Nephron progenitor cell (in vitro differentiated cells): ENCODE measurements around the gene S1PR5.

Experiments used
- DNase-seq: peaks from one replicate; pipeline ENCODE4 v3.0.0; 2021
- H3K27ac Mint-ChIP-seq: 2 replicates; pipeline ENCODE4 v1.8.0; 2021; ENCODE audit warnings: mild to moderate bottlenecking, moderate library complexity, mixed read lengths
- H3K27me3 Mint-ChIP-seq: 2 replicates; pipeline ENCODE4 v1.8.0; 2021; ENCODE audit warnings: mild to moderate bottlenecking, low read depth, mixed read lengths; ENCODE audit not compliant: poor library complexity
- H3K36me3 Mint-ChIP-seq: 2 replicates; pipeline ENCODE4 v1.8.0; 2021; ENCODE audit warnings: low read depth, mixed read lengths
- H3K4me1 Mint-ChIP-seq: 2 replicates; pipeline ENCODE4 v1.8.0; 2021; ENCODE audit warnings: mixed read lengths
- H3K4me3 Mint-ChIP-seq: 2 replicates; pipeline ENCODE4 v1.8.0; 2021; ENCODE audit warnings: mild to moderate bottlenecking, moderate library complexity, mixed read lengths
- H3K9me3 Mint-ChIP-seq: 2 replicates; pipeline ENCODE4 v1.8.0; 2021; ENCODE audit warnings: mild to moderate bottlenecking, moderate library complexity, mixed read lengths
- CTCF ChIP-seq: fragments of 200-600 bp; sonication (generic); IDR thresholded peaks from 2 replicates; pipeline ENCODE4 v1.5.0; 2021; ENCODE audit warnings: antibody characterized with exemption

The S1PR5 gene

GRCh38 chr19:10505583-10506229, 11.5 kb downstream of the S1PR5 start:
- peak; percentile 74 for TF ChIP-seq CTCF
- DNase-seq, result peak; percentile 77
- H3K27me3 Mint-ChIP-seq, result peaks cover 4% of the 10 kb centered on the region
- peak overlapping the region; percentile 30 for H3K4me3 Mint-ChIP-seq
- H3K4me1 Mint-ChIP-seq, result peaks cover 10% of the 10 kb centered on the region
- no peak overlapping the region for H3K27ac Mint-ChIP-seq
- no peaks in the 10 kb centered on the region for H3K36me3 Mint-ChIP-seq
- H3K9me3 Mint-ChIP-seq, result no peaks in the 10 kb centered on the region

- Mint-ChIP-seq H3K27me3 (no peaks in the 10 kb centered on the region), H3K4me1 (peaks cover 17% of the 10 kb centered on the region), H3K36me3 (peaks cover 19% of the 10 kb centered on the region), H3K4me3 (peak within 1 kb of the TSS; percentile 89), H3K27ac (peak within 1 kb of the TSS; percentile 51), H3K9me3 (no peaks in the 10 kb centered on the region)
- DNase-seq, result peak; percentile 55
- TF ChIP-seq CTCF, result no peak
Measured at GRCh38 chr19:10503002-10503789, 14.1 kb downstream of the S1PR5 start, which contains the start of gene KEAP1. Gene KEAP1, minus strand, starts transcription at chr19:10503356. Its CDS starts 3,323 bp downstream, at chr19:10500033.

GRCh38 chr19:10502524-10503001, 14.7 kb downstream of the S1PR5 start:
- H3K36me3 Mint-ChIP-seq, result peaks cover 19% of the 10 kb centered on the region
- no peaks in the 10 kb centered on the region for H3K9me3 Mint-ChIP-seq
- H3K4me1 Mint-ChIP-seq, result peaks cover 17% of the 10 kb centered on the region
- no peaks in the 10 kb centered on the region for H3K27me3 Mint-ChIP-seq
- H3K4me3 Mint-ChIP-seq, result peak overlapping the region; percentile 84
- no peak for TF ChIP-seq CTCF
- H3K27ac Mint-ChIP-seq, result peak overlapping the region; percentile 51
- DNase-seq, result peak; percentile 92

- peak; percentile 61 for DNase-seq
- H3K4me1 Mint-ChIP-seq, result peaks cover 17% of the 10 kb centered on the region
- no peak for TF ChIP-seq CTCF
- H3K9me3 Mint-ChIP-seq, result no peaks in the 10 kb centered on the region
- H3K4me3 Mint-ChIP-seq, result peak overlapping the region; percentile 84
- peak overlapping the region; percentile 51 for H3K27ac Mint-ChIP-seq
- H3K36me3 Mint-ChIP-seq, result peaks cover 23% of the 10 kb centered on the region
- H3K27me3 Mint-ChIP-seq, result no peaks in the 10 kb centered on the region
Measured at GRCh38 chr19:10501971-10502523, 15.2 kb downstream of the S1PR5 start.

- Mint-ChIP-seq H3K9me3 (no peaks in the 10 kb centered on the region), H3K27me3 (no peaks in the 10 kb centered on the region), H3K4me3 (peak overlapping the region; percentile 75), H3K36me3 (peaks cover 31% of the 10 kb centered on the region), H3K4me1 (peaks cover 17% of the 10 kb centered on the region), H3K27ac (peak overlapping the region; percentile 21)
- no peak for TF ChIP-seq CTCF
- DNase-seq, result no peak
Measured at GRCh38 chr19:10500247-10500592, 17.0 kb downstream of the S1PR5 start.
